HepG2 (cell line): ENCODE measurements around the gene MDFIC. TPM values are rescaled to one million over a fixed set of nuclear protein-coding genes. Genes with fewer than 3 reads are reported as not detected.

Experiments
- ATAC-seq: fragments of 200-7000 bp; cut with Tn5 transposase; 3 replicates; pipeline ENCODE4 v1.9.1; 2020; ENCODE audit warnings: mild to moderate bottlenecking, moderate library complexity
- BruUV-seq: library from RNA; stranded (reverse); fragments of 400-500 nt; replicated peaks from 2 replicates; lab custom pipeline; 2021; lab: Mats Ljungman, UMichigan
- CTCF ChIA-PET: fragments of 300-600 bp; formaldehyde crosslinking; extraction: SDS; loops from one replicate; lab custom pipeline; 2021; ENCODE audit warnings: low total read pairs, inconsistent platforms, low intra/inter-chr PET ratio; lab: Yijun Ruan, JAX
- POLR2A ChIA-PET: fragments of 350-600 bp; sonication (Branson Sonifier 250); formaldehyde crosslinking; loops from one replicate; lab custom pipeline; 2020; ENCODE audit warnings: antibody characterized with exemption, inconsistent platforms; lab: Yijun Ruan, JAX
- DNase-seq: peaks from one replicate; pipeline ENCODE4 v3.0.0-alpha.2; 2015; ENCODE audit warnings: low spot score
- FAIRE-seq: peaks from 3 replicates; lab custom pipeline; 2011; peaks lifted over from hg19 to GRCh38; lab: Jason Lieb, UNC
- H2AFZ ChIP-seq: one replicate; pipeline ENCODE4 v1.6.1; 2011; ENCODE audit warnings: low read length, inconsistent platforms
- H3K27ac ChIP-seq: fragments of 300-600 bp; 3 replicates; pipeline ENCODE4 v1.8.0; 2011; ENCODE audit warnings: mixed run types, mild to moderate bottlenecking, mixed read lengths, low read length, inconsistent platforms; ENCODE audit not compliant: insufficient read depth; ENCODE audit errors: extremely low read length
- H3K27me3 ChIP-seq, 2 experiments: fragments of 200-600 bp in 1 of 2; 2 replicates in 1 of 2; 3 replicates in 1 of 2; pipeline versions ENCODE4 v1.6.0 to v1.8.0; 2011; ENCODE audit warnings: low read length in 2 of 2, mild to moderate bottlenecking in 2 of 2, moderate library complexity in 2 of 2, inconsistent platforms in 1 of 2; ENCODE audit not compliant: insufficient read depth in 2 of 2, control insufficient read depth in 1 of 2
- H3K36me3 ChIP-seq, 2 experiments: fragments of 200-600 bp in 1 of 2; replicated peaks in 1 of 2; 2 replicates in 1 of 2; 3 replicates in 1 of 2; pipeline versions ENCODE4 v1.5.1 to v1.8.0; 2011; ENCODE audit warnings: low read length in 2 of 2, inconsistent platforms in 1 of 2; ENCODE audit not compliant: insufficient read depth in 2 of 2, control insufficient read depth in 1 of 2
- H3K4me1 ChIP-seq: 2 replicates; pipeline ENCODE4 v1.5.1; 2012; ENCODE audit warnings: low read length, inconsistent platforms; ENCODE audit not compliant: insufficient read depth
- H3K4me2 ChIP-seq: 2 replicates; pipeline ENCODE4 v1.6.0; 2011; ENCODE audit warnings: low read depth, low read length, inconsistent platforms
- H3K4me3 ChIP-seq, 3 experiments: fragments of 200-600 bp in 1 of 3; sonication (generic), shearing (Covaris generic) in 1 of 3; replicated peaks in 1 of 3; 2 replicates each; pipeline ENCODE4 v1.5.1; 2011 to 2016; ENCODE audit warnings: low read length in 3 of 3, inconsistent platforms in 2 of 3, low read depth in 2 of 3, mild to moderate bottlenecking in 2 of 3, control low read depth in 1 of 3, mixed read lengths in 1 of 3; ENCODE audit not compliant: insufficient read depth in 1 of 3
- H3K79me2 ChIP-seq: one replicate; pipeline ENCODE4 v1.6.1; 2011; ENCODE audit warnings: low read length, inconsistent platforms; ENCODE audit not compliant: insufficient read depth
- H3K9ac ChIP-seq: 2 replicates; pipeline ENCODE4 v1.6.0; 2011; ENCODE audit warnings: mild to moderate bottlenecking, low read depth, low read length, inconsistent platforms; ENCODE audit not compliant: insufficient read depth
- H3K9me3 ChIP-seq: 2 replicates; pipeline ENCODE4 v1.5.1; 2012; ENCODE audit warnings: mild to moderate bottlenecking, low read length
- H4K20me1 ChIP-seq: 2 replicates; pipeline ENCODE4 v1.6.0; 2011; ENCODE audit warnings: inconsistent platforms, mild to moderate bottlenecking, low read length, moderate library complexity; ENCODE audit not compliant: insufficient read depth
- ATAD3A ChIP-seq: sonication (generic); formaldehyde crosslinking; IDR thresholded peaks from 2 replicates; pipeline ENCODE4 v1.4.0; 2020; ENCODE audit warnings: missing genetic modification reagents
- CHD2 ChIP-seq: IDR thresholded peaks from 2 replicates; pipeline ENCODE4 v1.6.1; 2011; ENCODE audit warnings: low read depth, low read length, improper control_type of control experiment
- FOXP1 ChIP-seq, 2 experiments: fragments of 450-650 bp in 1 of 2; IDR thresholded peaks; 2 replicates each; pipeline ENCODE4 v1.6.1; 2017 to 2018; ENCODE audit warnings: antibody characterized with exemption in 1 of 2
- HNRNPLL ChIP-seq: fragments of 200-400 bp; formaldehyde crosslinking; IDR thresholded peaks from 2 replicates; pipeline ENCODE4 v1.6.1; 2017; ENCODE audit warnings: mild to moderate bottlenecking, low read depth, low read length; ENCODE audit not compliant: poor library complexity, severe bottlenecking
- KDM5A ChIP-seq: fragments of 200-600 bp; sonication (generic); IDR thresholded peaks from 2 replicates; pipeline ENCODE4 v1.7.0; 2018; ENCODE audit warnings: antibody characterized with exemption, mild to moderate bottlenecking, low read length, borderline replicate concordance
- KMT2A ChIP-seq: sonication (generic); formaldehyde crosslinking; IDR thresholded peaks from 2 replicates; pipeline ENCODE4 v1.4.0; 2020; ENCODE audit warnings: missing genetic modification reagents
- NCOA1 ChIP-seq: sonication (generic); formaldehyde crosslinking; IDR thresholded peaks from 2 replicates; pipeline ENCODE4 v1.9.0; 2021; ENCODE audit warnings: missing genetic modification reagents
- ONECUT2 ChIP-seq: sonication (generic); formaldehyde crosslinking; IDR thresholded peaks from 2 replicates; pipeline ENCODE4 v1.4.0; 2020; ENCODE audit warnings: missing genetic modification reagents
- RNF2 ChIP-seq: fragments of 450-650 bp; conservative IDR thresholded peaks from 2 replicates; pipeline ENCODE4 v1.6.1; 2016; ENCODE audit warnings: low read depth
- SKI ChIP-seq: fragments of 450-650 bp; IDR thresholded peaks from one replicate; pipeline ENCODE4 v1.6.1; 2018; ENCODE audit warnings: mild to moderate bottlenecking; ENCODE audit not compliant: partially characterized antibody
- TAF15 ChIP-seq: fragments of 200-400 bp; formaldehyde crosslinking; IDR thresholded peaks from one replicate; pipeline ENCODE4 v1.6.1; 2018; ENCODE audit warnings: mild to moderate bottlenecking, low read depth, low read length; ENCODE audit not compliant: poor library complexity, severe bottlenecking
- TCF7L2 ChIP-seq: IDR thresholded peaks from 2 replicates; pipeline ENCODE4 v1.6.1; 2011; ENCODE audit warnings: mild to moderate bottlenecking, low read depth, low read length, moderate library complexity
- ZBTB40 ChIP-seq, 2 experiments: fragments of 450-650 bp in 1 of 2; sonication (generic) in 1 of 2; formaldehyde crosslinking in 1 of 2; IDR thresholded peaks; 2 replicates each; pipeline versions ENCODE4 v1.6.1 to v1.8.0; 2016 to 2022; ENCODE audit warnings: antibody characterized with exemption in 1 of 2, mild to moderate bottlenecking in 1 of 2, missing genetic modification reagents in 1 of 2
- WGBS: methylation state at CpG from one replicate; pipeline ENCODE4 v1.1.6; 2017; ENCODE audit warnings: low lambda C conversion rate; 5-methylcytosine and 5-hydroxymethylcytosine counted together
- in situ Hi-C: cut with HindIII; loops from 2 replicates; pipeline ENCODE4 v1.10.0; 2017; ENCODE audit warnings: low pct_unique_long_range_greater_than_20kb; ENCODE audit not compliant: extremely low pct_ligation_motif_present
- intact Hi-C: fragments of 100-400 bp; cut with micrococcal nuclease; formaldehyde crosslinking; loops from one replicate; pipeline ENCODE4 v1.10.0; 2022; ENCODE audit not compliant: unreplicated experiment
- polyA plus RNA-seq, 8 experiments: library from polyadenylated mRNA; depleted of rRNA in 3 of 8; stranded (reverse) in 7 of 8; unstranded in 1 of 8; fragments of >200 nt; fragmentation: Illumina TruSeq in 4 of 8; extraction: Trizol in 4 of 8; gene quantifications; 2 replicates each; pipeline versions ENCODE4 v1.2.1 to v1.2.3, GENCODE V29; 2011 to 2016; ENCODE audit warnings: low read depth in 4 of 8, missing spikeins in 1 of 8, mixed read lengths in 1 of 8; ENCODE audit not compliant: insufficient read depth in 1 of 8
- total RNA-seq, 5 experiments: library from RNA; depleted of rRNA; stranded (reverse); fragments of >200 nt; fragmentation: Illumina TruSeq; extraction: Trizol; gene quantifications; 2 replicates each; pipeline ENCODE4 v1.2.3, GENCODE V29; 2016; ENCODE audit warnings: low read depth in 1 of 5
- TF ChIP-seq, protein P1 (sequence below): sonication (generic); formaldehyde crosslinking; IDR thresholded peaks from 2 replicates; pipeline ENCODE4 v1.8.0; 2022; ENCODE audit warnings: low read depth, missing genetic modification reagents

MDFIC gene
- total and polyA plus RNA-seq, 2 of the 13 experiments (the other 11 are each of a cell fraction or from before 2014, with no cell fraction given): 0.13 TPM; not detected in 1

- TF ChIP-seq SKI: no peak
- TF ChIP-seq FOXP1 (IDR thresholded peaks at IDR 0.05): no peak
- TF ChIP-seq FOXP1 (CRISPR knock-in tag; IDR thresholded peaks at IDR 0.05): no peak
- no peak for TF ChIP-seq RNF2
- TF ChIP-seq TCF7L2: no peak
- TF ChIP-seq KMT2A (CRISPR knock-in tag): no peak
- no peak for TF ChIP-seq CHD2
- no peak for TF ChIP-seq TAF15
- no peak for TF ChIP-seq NCOA1 (CRISPR knock-in tag)
Measured at GRCh38 chr7:115033917-115034459, 112.1 kb downstream of the MDFIC start (continued).

DNA sequence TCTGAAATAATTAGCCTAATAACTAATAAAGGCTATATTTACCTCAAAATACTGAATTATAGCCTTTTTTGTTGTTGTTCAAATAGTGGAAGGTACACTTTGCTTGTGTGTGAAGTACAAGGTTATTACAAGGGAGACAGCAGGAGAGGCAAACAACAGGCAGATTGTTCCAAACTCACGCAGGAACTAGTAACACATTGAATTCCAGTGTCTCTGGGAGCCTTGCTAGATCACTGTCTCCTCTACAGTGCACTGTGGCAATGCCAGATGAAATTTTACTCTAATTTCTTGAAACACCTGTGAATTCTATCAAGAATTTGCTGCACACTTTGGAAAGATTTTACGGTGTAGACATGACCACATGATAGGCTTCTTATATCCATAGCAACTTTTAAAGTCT lies 112.6 kb downstream of the MDFIC start:
- DNase-seq (no peak), ATAC-seq (peak; percentile 62), FAIRE-seq (no peak)
- no peak overlapping the region for H3K27ac ChIP-seq
- intact Hi-C loops (no loop called here), in situ Hi-C loops (no loop called here)
- WGBS: 39% methylated on average over 2 of the region's 2 CpGs
- no peaks in the 10 kb centered on the region for H3K9me3 ChIP-seq
- no peaks in the 10 kb centered on the region for H3K27me3 ChIP-seq
- H3K4me2 ChIP-seq: no peak overlapping the region
- no peak overlapping the region for H3K9ac ChIP-seq
- no peaks in the 10 kb centered on the region for H4K20me1 ChIP-seq
- H3K4me1 ChIP-seq: no peaks in the 10 kb centered on the region
- BruUV-seq: no TSS peak
- no peaks in the 10 kb centered on the region for H3K79me2 ChIP-seq
- no peaks in the 10 kb centered on the region for H3K36me3 ChIP-seq
- CTCF ChIA-PET: no interaction called here
- POLR2A ChIA-PET: no interaction called here
- no peak overlapping the region for H2AFZ ChIP-seq
- H3K4me3 ChIP-seq: no peak overlapping the region
- TF ChIP-seq KDM5A (no peak), ATAD3A (no peak), HNRNPLL (no peak), ZBTB40 (IDR thresholded peaks at IDR 0.05) (no peak), ZBTB40 (CRISPR knock-in tag; IDR thresholded peaks at IDR 0.05) (no peak), ONECUT2 (CRISPR knock-in tag) (no peak)
- TF ChIP-seq, protein P1, sequence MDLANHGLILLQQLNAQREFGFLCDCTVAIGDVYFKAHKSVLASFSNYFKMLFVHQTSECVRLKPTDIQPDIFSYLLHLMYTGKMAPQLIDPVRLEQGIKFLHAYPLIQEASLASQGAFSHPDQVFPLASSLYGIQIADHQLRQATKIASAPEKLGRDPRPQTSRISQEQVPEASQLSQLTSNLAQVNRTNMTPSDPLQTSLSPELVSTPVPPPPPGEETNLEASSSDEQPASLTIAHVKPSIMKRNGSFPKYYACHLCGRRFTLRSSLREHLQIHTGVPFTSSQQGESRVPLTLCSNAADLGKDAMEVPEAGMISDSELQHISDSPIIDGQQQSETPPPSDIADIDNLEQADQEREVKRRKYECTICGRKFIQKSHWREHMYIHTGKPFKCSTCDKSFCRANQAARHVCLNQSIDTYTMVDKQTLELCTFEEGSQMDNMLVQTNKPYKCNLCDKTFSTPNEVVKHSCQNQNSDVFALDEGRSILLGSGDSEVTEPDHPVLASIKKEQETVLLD (CRISPR knock-in tag): no peak
